Liver (tissue), 9 donors: ENCODE results near the gene OR2AE1. TPM values are rescaled to one million over a fixed set of nuclear protein-coding genes. Genes with fewer than 3 reads are reported as not detected.

Experiments
- DNase-seq: peaks from one replicate; pipeline ENCODE4 v3.0.0-alpha.2; 2017; ENCODE audit warnings: low spot score
- H3K27ac ChIP-seq, 2 donors: one replicate each; pipeline ENCODE4 v1.7.0; 2013; ENCODE audit warnings: inconsistent platforms in 2 of 2, low read length in 2 of 2, control low read depth in 1 of 2, low read depth in 1 of 2, mild to moderate bottlenecking in 1 of 2
- H3K27me3 ChIP-seq, 4 donors: one replicate each; pipeline versions ENCODE4 v1.6.1 to v1.7.0; 2013; ENCODE audit warnings: low read length in 3 of 4, inconsistent platforms in 1 of 4, mild to moderate bottlenecking in 1 of 4, moderate library complexity in 1 of 4; ENCODE audit not compliant: control insufficient read depth in 4 of 4, insufficient read depth in 4 of 4
- H3K36me3 ChIP-seq, 4 donors: one replicate each; pipeline versions ENCODE4 v1.6.1 to v1.7.0; 2013; ENCODE audit warnings: low read length in 3 of 4, mild to moderate bottlenecking in 3 of 4, low read depth in 1 of 4, moderate library complexity in 1 of 4; ENCODE audit not compliant: control insufficient read depth in 4 of 4, insufficient read depth in 3 of 4
- H3K4me1 ChIP-seq, 4 donors: one replicate each; pipeline versions ENCODE4 v1.6.1 to v1.7.0; 2013; ENCODE audit warnings: low read length in 3 of 4, mild to moderate bottlenecking in 3 of 4, moderate library complexity in 1 of 4; ENCODE audit not compliant: control insufficient read depth in 4 of 4, insufficient read depth in 4 of 4
- H3K4me3 ChIP-seq, 3 donors: one replicate each; pipeline versions ENCODE4 v1.6.1 to v1.7.0; 2013; ENCODE audit warnings: low read length in 3 of 3, control low read depth in 1 of 3, low read depth in 1 of 3, mild to moderate bottlenecking in 1 of 3
- H3K9ac ChIP-seq, 2 donors: one replicate each; pipeline ENCODE4 v1.7.0; 2013; ENCODE audit warnings: low read length in 2 of 2, mild to moderate bottlenecking in 2 of 2, moderate library complexity in 2 of 2, control low read depth in 1 of 2, low read depth in 1 of 2
- H3K9me3 ChIP-seq, 4 donors: one replicate each; pipeline versions ENCODE4 v1.6.1 to v1.7.0; 2013; ENCODE audit warnings: low read length in 3 of 4; ENCODE audit not compliant: control insufficient read depth in 4 of 4
- EGR1 ChIP-seq, 2 donors: IDR thresholded peaks; 2 replicates each; pipeline ENCODE4 v1.6.1; 2016 to 2018; ENCODE audit warnings: antibody characterized with exemption in 2 of 2, low read depth in 2 of 2
- FOXA1 ChIP-seq: IDR thresholded peaks from 2 replicates; pipeline ENCODE4 v1.6.1; 2016; ENCODE audit warnings: antibody characterized with exemption
- FOXA2 ChIP-seq: IDR thresholded peaks from 2 replicates; pipeline ENCODE4 v1.6.1; 2016; ENCODE audit warnings: antibody characterized with exemption
- GABPA ChIP-seq, 2 donors: IDR thresholded peaks in 1 of 2; conservative IDR thresholded peaks in 1 of 2; 2 replicates each; pipeline ENCODE4 v1.6.1; 2016; ENCODE audit warnings: antibody characterized with exemption in 2 of 2, mild to moderate bottlenecking in 1 of 2, moderate library complexity in 1 of 2
- JUND ChIP-seq, 2 donors: IDR thresholded peaks; 2 replicates each; pipeline ENCODE4 v1.6.1; 2016; ENCODE audit warnings: antibody characterized with exemption in 2 of 2
- RAD21 ChIP-seq, 2 donors: IDR thresholded peaks; 2 replicates each; pipeline ENCODE4 v1.6.1; 2016; ENCODE audit warnings: antibody characterized with exemption in 2 of 2, mild to moderate bottlenecking in 2 of 2
- SP1 ChIP-seq: IDR thresholded peaks from 2 replicates; pipeline ENCODE4 v1.6.1; 2018; ENCODE audit warnings: antibody characterized with exemption, mild to moderate bottlenecking
- TAF1 ChIP-seq: conservative IDR thresholded peaks from 2 replicates; pipeline ENCODE4 v1.6.1; 2016; ENCODE audit warnings: antibody characterized with exemption, mild to moderate bottlenecking
- WGBS: extraction: QIAGEN DNeasy Blood & Tissue Kit; methylation state at CpG from one replicate; pipeline ENCODE4 v1.1.7; 2013; 5-methylcytosine and 5-hydroxymethylcytosine counted together
- polyA plus RNA-seq, 2 donors: library from polyadenylated mRNA; stranded (reverse) in 1 of 2; unstranded in 1 of 2; fragments of 200-250 nt in 1 of 2; fragments of >200 nt in 1 of 2; fragmentation: Nextera tagmentation in 1 of 2; extraction: Ambion mirVana in 1 of 2; gene quantifications; one replicate each; pipeline versions ENCODE4 v1.2.1 to v1.2.3, GENCODE V29; 2013 to 2015
- total RNA-seq, 2 donors: library from RNA; depleted of rRNA; stranded (reverse); fragments of >200 nt; gene quantifications; one replicate each; pipeline ENCODE4 v1.2.3, GENCODE V29; 2014
- TF ChIP-seq, protein P1 (sequence below): fragments of 150-350 bp; IDR thresholded peaks from 2 replicates; pipeline ENCODE4 v1.5.1; 2017; ENCODE audit warnings: improper control_type of control experiment, low read depth, low read length; ENCODE audit not compliant: missing input control
- TF ChIP-seq, protein P2 (sequence below): IDR thresholded peaks from 2 replicates; pipeline ENCODE4 v1.6.1; 2016; ENCODE audit warnings: antibody characterized with exemption
- TF ChIP-seq, protein P3 (sequence below): IDR thresholded peaks from 2 replicates; pipeline ENCODE4 v1.6.1; 2016; ENCODE audit warnings: antibody characterized with exemption, mild to moderate bottlenecking
- TF ChIP-seq, protein P4 (sequence below): IDR thresholded peaks from 2 replicates; pipeline ENCODE4 v1.6.1; 2016; ENCODE audit warnings: antibody characterized with exemption
- donor health status: healthy.
- donor health status: healthy.
- donor health status: healthy.
- donor health status: healthy.
- donor health status: healthy.

Gene OR2AE1
- total and polyA plus RNA-seq, 4 donors = 0.25 TPM; not detected in 3

DNA sequence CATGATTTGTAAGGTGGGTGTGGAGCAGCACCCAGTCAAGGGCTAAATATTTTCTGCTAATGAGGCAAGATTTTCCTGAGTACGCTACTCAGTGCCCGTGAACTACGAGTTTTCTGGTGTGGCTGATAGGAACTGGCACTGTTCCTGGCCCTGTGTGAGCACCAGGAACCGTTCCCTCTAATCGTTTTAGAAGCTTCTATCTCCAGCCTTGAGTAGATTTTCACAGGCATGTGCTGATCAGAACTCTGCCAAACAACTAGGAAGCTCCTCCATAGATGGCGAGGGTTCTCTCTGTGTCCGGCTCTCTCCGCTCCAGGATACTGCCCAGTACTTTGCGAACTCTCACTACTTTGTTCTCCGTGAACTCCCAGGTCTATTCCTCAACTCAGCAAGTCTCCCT is 24.7 kb upstream of the OR2AE1 start (continued):
- TF ChIP-seq, protein P1, sequence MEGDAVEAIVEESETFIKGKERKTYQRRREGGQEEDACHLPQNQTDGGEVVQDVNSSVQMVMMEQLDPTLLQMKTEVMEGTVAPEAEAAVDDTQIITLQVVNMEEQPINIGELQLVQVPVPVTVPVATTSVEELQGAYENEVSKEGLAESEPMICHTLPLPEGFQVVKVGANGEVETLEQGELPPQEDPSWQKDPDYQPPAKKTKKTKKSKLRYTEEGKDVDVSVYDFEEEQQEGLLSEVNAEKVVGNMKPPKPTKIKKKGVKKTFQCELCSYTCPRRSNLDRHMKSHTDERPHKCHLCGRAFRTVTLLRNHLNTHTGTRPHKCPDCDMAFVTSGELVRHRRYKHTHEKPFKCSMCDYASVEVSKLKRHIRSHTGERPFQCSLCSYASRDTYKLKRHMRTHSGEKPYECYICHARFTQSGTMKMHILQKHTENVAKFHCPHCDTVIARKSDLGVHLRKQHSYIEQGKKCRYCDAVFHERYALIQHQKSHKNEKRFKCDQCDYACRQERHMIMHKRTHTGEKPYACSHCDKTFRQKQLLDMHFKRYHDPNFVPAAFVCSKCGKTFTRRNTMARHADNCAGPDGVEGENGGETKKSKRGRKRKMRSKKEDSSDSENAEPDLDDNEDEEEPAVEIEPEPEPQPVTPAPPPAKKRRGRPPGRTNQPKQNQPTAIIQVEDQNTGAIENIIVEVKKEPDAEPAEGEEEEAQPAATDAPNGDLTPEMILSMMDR = no peak
- TF ChIP-seq, protein P2, sequence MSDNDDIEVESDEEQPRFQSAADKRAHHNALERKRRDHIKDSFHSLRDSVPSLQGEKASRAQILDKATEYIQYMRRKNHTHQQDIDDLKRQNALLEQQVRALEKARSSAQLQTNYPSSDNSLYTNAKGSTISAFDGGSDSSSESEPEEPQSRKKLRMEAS = no peak

DNA sequence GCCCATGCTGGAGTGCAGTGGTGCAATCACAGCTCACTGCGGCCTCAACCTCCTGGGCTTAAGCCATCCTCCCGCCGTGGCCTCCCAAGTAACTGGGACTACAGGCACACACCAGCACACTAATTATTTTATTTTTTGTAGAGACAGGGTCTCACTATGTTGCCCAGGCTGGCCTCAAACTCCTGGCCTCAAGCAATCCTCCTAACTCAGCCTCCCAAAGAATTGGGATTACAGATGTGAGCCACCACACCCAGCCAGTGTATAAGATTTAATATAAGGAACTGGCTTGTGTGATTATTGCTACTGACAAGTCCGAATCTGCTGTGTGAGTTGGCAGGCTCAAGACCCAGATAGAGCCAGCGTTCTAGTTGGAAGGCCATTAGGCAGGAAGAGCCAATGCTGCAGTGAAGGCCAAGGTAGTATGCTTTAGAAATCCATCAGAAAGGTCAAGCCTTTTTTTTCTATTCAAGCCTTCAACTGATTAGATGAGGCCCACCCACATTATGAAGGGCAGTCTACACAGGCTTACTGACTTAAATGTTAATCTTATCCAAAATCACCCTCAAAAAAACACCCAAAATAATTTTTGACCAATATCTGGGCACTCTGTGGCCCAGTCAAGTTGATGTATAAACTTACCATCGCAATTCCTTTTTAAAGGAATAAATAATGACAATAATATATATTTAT is 23.1 kb upstream of the OR2AE1 start:
- Histone ChIP-seq H3K9ac (no peak overlapping the region), H3K9me3 (no peaks in the 10 kb centered on the region), H3K27me3 (no peaks in the 10 kb centered on the region), H3K4me3 (no peak overlapping the region), H3K27ac (no peak overlapping the region), H3K4me1 (no peaks in the 10 kb centered on the region), H3K36me3 (peaks cover 13 to 52% (median 30%) of the 10 kb centered on the region in 4 donors)
- no peak for DNase-seq
- WGBS = 98% methylated on average over 6 of the region's 6 CpGs
- TF ChIP-seq FOXA1 (no peak), SP1 (no peak), FOXA2 (no peak), TAF1 (no peak), JUND (IDR thresholded peaks at IDR 0.05) (no peak), RAD21 (IDR thresholded peaks at IDR 0.05) (no peak), GABPA (IDR thresholded peaks at IDR 0.05 in 1 of 2, conservative IDR thresholded peaks at IDR 0.05 in 1 of 2) (no peak), EGR1 (IDR thresholded peaks at IDR 0.05; ENCODE audit: low read depth in 2 of 2) (no peak)
- TF ChIP-seq, protein P3, sequence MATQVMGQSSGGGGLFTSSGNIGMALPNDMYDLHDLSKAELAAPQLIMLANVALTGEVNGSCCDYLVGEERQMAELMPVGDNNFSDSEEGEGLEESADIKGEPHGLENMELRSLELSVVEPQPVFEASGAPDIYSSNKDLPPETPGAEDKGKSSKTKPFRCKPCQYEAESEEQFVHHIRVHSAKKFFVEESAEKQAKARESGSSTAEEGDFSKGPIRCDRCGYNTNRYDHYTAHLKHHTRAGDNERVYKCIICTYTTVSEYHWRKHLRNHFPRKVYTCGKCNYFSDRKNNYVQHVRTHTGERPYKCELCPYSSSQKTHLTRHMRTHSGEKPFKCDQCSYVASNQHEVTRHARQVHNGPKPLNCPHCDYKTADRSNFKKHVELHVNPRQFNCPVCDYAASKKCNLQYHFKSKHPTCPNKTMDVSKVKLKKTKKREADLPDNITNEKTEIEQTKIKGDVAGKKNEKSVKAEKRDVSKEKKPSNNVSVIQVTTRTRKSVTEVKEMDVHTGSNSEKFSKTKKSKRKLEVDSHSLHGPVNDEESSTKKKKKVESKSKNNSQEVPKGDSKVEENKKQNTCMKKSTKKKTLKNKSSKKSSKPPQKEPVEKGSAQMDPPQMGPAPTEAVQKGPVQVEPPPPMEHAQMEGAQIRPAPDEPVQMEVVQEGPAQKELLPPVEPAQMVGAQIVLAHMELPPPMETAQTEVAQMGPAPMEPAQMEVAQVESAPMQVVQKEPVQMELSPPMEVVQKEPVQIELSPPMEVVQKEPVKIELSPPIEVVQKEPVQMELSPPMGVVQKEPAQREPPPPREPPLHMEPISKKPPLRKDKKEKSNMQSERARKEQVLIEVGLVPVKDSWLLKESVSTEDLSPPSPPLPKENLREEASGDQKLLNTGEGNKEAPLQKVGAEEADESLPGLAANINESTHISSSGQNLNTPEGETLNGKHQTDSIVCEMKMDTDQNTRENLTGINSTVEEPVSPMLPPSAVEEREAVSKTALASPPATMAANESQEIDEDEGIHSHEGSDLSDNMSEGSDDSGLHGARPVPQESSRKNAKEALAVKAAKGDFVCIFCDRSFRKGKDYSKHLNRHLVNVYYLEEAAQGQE = no peak
- TF ChIP-seq, protein P2 = no peak
- TF ChIP-seq, protein P4, sequence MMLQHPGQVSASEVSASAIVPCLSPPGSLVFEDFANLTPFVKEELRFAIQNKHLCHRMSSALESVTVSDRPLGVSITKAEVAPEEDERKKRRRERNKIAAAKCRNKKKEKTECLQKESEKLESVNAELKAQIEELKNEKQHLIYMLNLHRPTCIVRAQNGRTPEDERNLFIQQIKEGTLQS = no peak

DNA sequence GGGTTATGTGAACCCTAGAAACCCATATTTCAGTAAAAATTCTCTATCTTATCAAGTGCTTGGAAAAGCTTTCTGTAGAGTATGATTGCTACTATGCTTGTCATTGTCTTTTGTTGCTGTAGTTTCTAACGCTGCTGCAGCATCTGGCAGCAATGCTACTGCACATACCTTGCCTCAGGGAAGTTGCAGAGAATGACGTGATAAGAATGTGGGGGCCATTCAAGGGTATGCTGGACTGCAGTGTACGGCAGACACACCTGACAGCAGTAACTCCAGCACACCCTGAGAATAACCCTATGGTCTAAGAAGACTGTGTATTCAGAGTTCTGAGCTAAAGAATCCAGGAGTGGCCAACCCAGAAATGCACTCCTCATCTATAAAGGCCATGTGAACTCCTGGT is 22.0 kb upstream of the OR2AE1 start:
- Histone ChIP-seq H3K27me3 (no peaks in the 10 kb centered on the region), H3K4me1 (no peaks in the 10 kb centered on the region), H3K36me3 (peaks cover 13 to 47% (median 30%) of the 10 kb centered on the region in 4 donors), H3K4me3 (no peak overlapping the region), H3K9me3 (no peaks in the 10 kb centered on the region), H3K9ac (no peak overlapping the region), H3K27ac (no peak overlapping the region)
- no peak for DNase-seq
- WGBS = 91% methylated on average over 3 of the region's 3 CpGs
- TF ChIP-seq SP1 (no peak), EGR1 (IDR thresholded peaks at IDR 0.05; ENCODE audit: low read depth in 2 of 2) (no peak)
